Epithelial cell of esophagus (primary cell): Measurements from ENCODE around the gene OLFM4.

Source experiments
- DNase-seq: peaks from one replicate; pipeline ENCODE4 v3.0.0; 2010; ENCODE audit warnings: low read depth
- H3K4me3 ChIP-seq: 2 replicates; pipeline ENCODE4 v1.5.1; 2011; ENCODE audit warnings: mild to moderate bottlenecking, low read length, control low read depth
- TF ChIP-seq, protein P1 (sequence below): IDR thresholded peaks from 2 replicates; pipeline ENCODE4 v1.5.1; 2011; ENCODE audit warnings: low read depth, mild to moderate bottlenecking, low read length, control low read depth, inconsistent platforms; ENCODE audit not compliant: insufficient read depth; ENCODE audit errors: missing control alignments

The OLFM4 gene

DNA sequence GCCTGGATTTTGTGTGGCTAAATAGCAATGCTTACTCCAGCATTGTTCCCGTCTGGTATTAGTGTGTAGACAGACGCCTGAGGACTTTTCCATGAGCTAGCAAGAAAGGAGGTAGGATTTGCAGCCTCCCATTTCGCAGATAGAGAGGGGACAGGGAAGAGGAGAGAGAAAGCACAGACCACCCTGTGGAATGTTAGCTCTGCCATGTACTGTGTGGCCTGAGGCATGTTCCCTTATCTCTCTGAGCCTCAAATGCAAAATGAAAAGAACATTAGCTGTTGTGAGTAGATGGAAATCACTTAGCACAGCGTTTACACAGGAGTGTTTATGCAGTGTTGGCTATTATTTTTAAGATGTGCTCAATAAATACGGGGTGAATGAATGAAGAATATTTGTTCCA, 45.5 kb downstream of the OLFM4 start:
- TF ChIP-seq, protein P1, sequence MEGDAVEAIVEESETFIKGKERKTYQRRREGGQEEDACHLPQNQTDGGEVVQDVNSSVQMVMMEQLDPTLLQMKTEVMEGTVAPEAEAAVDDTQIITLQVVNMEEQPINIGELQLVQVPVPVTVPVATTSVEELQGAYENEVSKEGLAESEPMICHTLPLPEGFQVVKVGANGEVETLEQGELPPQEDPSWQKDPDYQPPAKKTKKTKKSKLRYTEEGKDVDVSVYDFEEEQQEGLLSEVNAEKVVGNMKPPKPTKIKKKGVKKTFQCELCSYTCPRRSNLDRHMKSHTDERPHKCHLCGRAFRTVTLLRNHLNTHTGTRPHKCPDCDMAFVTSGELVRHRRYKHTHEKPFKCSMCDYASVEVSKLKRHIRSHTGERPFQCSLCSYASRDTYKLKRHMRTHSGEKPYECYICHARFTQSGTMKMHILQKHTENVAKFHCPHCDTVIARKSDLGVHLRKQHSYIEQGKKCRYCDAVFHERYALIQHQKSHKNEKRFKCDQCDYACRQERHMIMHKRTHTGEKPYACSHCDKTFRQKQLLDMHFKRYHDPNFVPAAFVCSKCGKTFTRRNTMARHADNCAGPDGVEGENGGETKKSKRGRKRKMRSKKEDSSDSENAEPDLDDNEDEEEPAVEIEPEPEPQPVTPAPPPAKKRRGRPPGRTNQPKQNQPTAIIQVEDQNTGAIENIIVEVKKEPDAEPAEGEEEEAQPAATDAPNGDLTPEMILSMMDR: no peak
- no peak for DNase-seq

GRCh38 chr13:53075356-53076041, 46.9 kb downstream of the OLFM4 start:
- no peak for DNase-seq

More for the DNA sequence above, 45.5 kb downstream of the OLFM4 start:
- no peak overlapping the region for H3K4me3 ChIP-seq

DNA sequence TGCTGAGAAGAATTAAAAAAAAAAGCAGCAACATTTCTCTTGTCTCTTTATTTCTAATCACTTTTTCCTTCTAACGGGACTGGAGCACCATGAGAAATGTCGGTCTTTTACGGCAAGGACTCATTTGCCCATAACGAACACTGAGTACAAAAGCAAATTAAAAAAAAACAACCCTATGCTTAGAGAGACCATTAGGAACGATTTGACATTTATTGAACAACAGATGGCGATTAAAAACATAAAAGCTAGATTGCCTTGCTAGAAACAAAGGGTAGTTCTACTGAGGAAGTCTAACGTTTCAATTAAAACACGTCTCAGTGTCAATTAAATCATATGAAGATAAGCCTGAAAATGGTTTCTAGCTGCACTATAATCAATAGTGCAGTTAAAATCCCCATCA, 51.1 kb downstream of the OLFM4 start:
- DNase-seq: no peak
- TF ChIP-seq, protein P1: no peak
- H3K4me3 ChIP-seq: no peak overlapping the region

More at GRCh38 chr13:53075356-53076041, 46.9 kb downstream of the OLFM4 start:
- no peak overlapping the region for H3K4me3 ChIP-seq
- TF ChIP-seq, protein P1: no peak

- no peak overlapping the region for H3K4me3 ChIP-seq
- TF ChIP-seq, protein P1: no peak
- DNase-seq: no peak
Observed at GRCh38 chr13:53088871-53089270, 60.3 kb downstream of the OLFM4 start.

DNA sequence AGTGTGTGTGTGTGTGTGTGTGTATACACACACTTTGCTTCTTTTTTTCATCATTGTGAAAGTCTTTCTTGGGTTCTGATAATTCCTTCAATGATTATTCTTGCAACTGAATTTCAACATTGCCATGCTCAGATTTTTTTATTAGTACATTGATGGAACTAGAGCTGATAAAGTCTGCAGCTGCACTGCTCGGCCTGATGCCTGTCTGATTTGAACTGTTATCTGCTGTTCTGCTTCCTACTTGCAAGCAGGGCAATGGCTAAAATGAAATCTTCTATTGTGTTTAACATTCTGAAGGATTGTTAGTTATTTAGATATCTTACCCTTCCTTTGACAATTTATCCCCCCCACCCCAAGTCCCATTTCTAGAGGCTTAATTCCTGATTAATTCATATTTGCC, 61.3 kb downstream of the OLFM4 start:
- TF ChIP-seq, protein P1: no peak
- no peak overlapping the region for H3K4me3 ChIP-seq
- no peak for DNase-seq

GRCh38 chr13:53090461-53090860, 61.8 kb downstream of the OLFM4 start:
- TF ChIP-seq, protein P1: no peak
- H3K4me3 ChIP-seq: no peak overlapping the region
- no peak for DNase-seq

GRCh38 chr13:53092931-53093330, 64.3 kb downstream of the OLFM4 start:
- no peak overlapping the region for H3K4me3 ChIP-seq
- DNase-seq: no peak
- TF ChIP-seq, protein P1: no peak
